ENCODE data around the gene TCEAL7.

DNA sequence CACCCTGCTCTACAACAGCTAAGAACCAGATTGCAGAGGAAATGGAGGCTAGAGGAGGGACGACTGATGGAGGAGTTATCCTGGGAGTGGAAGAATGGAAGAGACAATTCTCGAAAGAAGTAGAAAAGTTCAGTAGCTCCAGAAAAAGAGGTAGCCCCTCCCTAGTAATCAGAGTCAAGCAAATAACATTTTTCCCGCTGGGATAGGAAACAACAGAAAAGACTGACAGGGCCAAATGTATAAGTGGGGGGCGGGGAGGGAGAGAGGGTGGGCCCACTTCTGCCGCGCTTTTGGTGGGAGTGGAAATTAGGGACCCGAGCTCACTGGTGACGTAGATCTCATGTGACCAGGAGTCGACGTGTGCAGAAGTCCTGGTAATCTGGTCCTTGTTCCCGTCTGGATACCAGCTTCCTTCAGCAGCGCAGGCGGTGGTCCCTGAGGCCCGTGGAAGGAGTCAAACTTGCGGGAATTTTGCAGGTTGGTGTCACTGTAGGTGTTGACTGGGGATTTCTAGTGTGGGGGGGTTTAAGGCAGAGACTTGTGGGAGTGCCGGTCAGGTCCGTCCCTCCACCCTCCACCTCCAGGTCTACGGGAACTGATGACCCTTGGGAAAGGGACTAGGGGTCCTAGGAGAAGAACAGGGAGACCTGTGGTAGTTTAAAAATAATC, 26.2 kb downstream of the TCEAL7 start, which contains the start of gene TCEAL9:
- TF ChIP-seq EZH2 (IDR thresholded peaks at IDR 0.05; ENCODE audit: borderline replicate concordance, low read depth, low read length): no peak
- no peak for TF ChIP-seq YY1 (IDR thresholded peaks at IDR 0.05; ENCODE audit: borderline replicate concordance in 1 of 3, control insufficient read depth in 1 of 3, extremely low read depth in 1 of 3, insufficient read depth in 3 of 3, insufficient read length in 1 of 3, insufficient replicate concordance in 2 of 3, low read depth in 1 of 3, low read length in 2 of 3)
- TF ChIP-seq, protein P1, sequence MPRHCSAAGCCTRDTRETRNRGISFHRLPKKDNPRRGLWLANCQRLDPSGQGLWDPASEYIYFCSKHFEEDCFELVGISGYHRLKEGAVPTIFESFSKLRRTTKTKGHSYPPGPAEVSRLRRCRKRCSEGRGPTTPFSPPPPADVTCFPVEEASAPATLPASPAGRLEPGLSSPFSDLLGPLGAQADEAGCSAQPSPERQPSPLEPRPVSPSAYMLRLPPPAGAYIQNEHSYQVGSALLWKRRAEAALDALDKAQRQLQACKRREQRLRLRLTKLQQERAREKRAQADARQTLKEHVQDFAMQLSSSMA (CRISPR knock-in tag; IDR thresholded peaks at IDR 0.05): no peak
- TF ChIP-seq BCL6 (CRISPR knock-in tag; IDR thresholded peaks at IDR 0.05): no peak
- TF ChIP-seq SIN3B (IDR thresholded peaks at IDR 0.05; ENCODE audit: low read depth): no peak
- no peak for TF ChIP-seq ZNF174 (CRISPR knock-in tag; IDR thresholded peaks at IDR 0.05)
- TF ChIP-seq CBFB (CRISPR knock-in tag; IDR thresholded peaks at IDR 0.05): no peak

Data from K562 (cell line).